C4-2B (cell line): ENCODE results near the gene GSK3A.

Source experiments
- ZFX ChIP-seq: fragments of 450-650 bp; IDR thresholded peaks from 2 replicates; pipeline ENCODE4 v1.6.1; 2017
- TF ChIP-seq, protein P1 (sequence below): fragments of 450-650 bp; conservative IDR thresholded peaks from 2 replicates; pipeline ENCODE4 v1.5.1; 2017; ENCODE audit warnings: mild to moderate bottlenecking

DNA sequence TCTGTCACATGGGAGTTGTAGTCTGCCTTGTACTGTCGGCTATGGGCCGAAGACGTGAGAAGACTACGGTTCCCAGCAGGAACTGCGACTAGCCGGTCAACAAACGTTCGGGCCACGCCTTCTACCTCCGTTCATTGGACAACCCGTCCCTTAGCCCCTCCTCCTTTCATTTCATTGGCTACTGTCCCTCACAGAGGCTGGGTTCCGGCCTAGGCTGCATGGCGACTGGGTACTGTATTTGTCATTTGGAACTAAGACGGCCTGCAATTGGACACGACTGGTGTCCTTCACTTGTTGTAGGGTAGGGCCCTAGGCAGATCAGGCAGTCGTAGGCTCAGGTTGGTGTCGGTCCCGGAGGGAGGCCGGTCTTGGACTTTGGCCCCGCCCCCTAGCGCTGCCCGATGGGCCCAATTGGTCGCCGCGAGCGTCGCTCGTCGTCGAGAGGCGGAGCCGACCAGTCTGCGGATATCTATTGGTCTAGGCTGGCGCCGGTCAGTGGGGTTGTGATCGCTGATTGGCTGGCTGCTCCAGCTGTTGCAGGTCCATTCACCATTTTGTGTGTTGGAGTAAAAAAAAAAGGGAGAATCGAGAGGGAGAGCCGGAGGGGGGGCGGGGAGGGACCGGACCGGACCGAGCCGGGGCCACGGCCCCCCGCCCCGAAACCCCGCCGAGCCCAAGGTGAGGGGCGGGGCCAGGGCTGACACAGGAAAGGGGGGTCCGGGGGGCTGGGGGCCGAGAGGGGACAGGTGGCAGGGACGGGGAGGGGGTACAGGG lies 26.5 kb upstream of the GSK3A start, which contains the start of gene CIC:
- TF ChIP-seq, protein P1, sequence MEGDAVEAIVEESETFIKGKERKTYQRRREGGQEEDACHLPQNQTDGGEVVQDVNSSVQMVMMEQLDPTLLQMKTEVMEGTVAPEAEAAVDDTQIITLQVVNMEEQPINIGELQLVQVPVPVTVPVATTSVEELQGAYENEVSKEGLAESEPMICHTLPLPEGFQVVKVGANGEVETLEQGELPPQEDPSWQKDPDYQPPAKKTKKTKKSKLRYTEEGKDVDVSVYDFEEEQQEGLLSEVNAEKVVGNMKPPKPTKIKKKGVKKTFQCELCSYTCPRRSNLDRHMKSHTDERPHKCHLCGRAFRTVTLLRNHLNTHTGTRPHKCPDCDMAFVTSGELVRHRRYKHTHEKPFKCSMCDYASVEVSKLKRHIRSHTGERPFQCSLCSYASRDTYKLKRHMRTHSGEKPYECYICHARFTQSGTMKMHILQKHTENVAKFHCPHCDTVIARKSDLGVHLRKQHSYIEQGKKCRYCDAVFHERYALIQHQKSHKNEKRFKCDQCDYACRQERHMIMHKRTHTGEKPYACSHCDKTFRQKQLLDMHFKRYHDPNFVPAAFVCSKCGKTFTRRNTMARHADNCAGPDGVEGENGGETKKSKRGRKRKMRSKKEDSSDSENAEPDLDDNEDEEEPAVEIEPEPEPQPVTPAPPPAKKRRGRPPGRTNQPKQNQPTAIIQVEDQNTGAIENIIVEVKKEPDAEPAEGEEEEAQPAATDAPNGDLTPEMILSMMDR: no peak
- TF ChIP-seq ZFX: no peak
